ENCODE measurements around the gene METTL16. TPM values are rescaled to one million over a fixed set of nuclear protein-coding genes. Genes with fewer than 3 reads are reported as not detected.

Gene METTL16
- polyA plus RNA-seq, 4 donors, result 10.7 to 25.2 (median 12.9) TPM

- FAIRE-seq (no peak), DNase-seq (no peak)
- Histone ChIP-seq H3K27me3 (ENCODE audit: control insufficient read depth in 3 of 3, insufficient read depth in 3 of 3, low read length in 3 of 3) (no peaks in the 10 kb centered on the region), H3K4me3 (ENCODE audit: low read depth in 1 of 3, low read length in 3 of 3) (no peak overlapping the region), H3K27ac (ENCODE audit: low read depth in 1 of 3, low read length in 2 of 3) (peak overlapping the region in 1 of 3 donors; percentile 74), H3K4me1 (ENCODE audit: control insufficient read depth in 3 of 3, insufficient read depth in 2 of 3, low read depth in 1 of 3, low read length in 2 of 3) (peaks cover 15 to 32% (median 15%) of the 10 kb centered on the region in 3 donors), H3K9me3 (ENCODE audit: control insufficient read depth in 2 of 2, insufficient read depth in 1 of 2, low read depth in 1 of 2, low read length in 1 of 2) (no peaks in the 10 kb centered on the region), H3K36me3 (ENCODE audit: control insufficient read depth in 3 of 3, insufficient read depth in 2 of 3, low read depth in 1 of 3, low read length in 3 of 3) (peaks cover 2 to 80% (median 9%) of the 10 kb centered on the region in 3 donors)
- WGBS, 3 donors, result 80 to 89% (median 89%) methylated on average over 12 of the region's 12 CpGs
Observed at GRCh38 chr17:2390199-2390836, 121.4 kb downstream of the METTL16 start.

GRCh38 chr17:2388683-2389055, 123.0 kb downstream of the METTL16 start:
- Histone ChIP-seq H3K4me1 (ENCODE audit: control insufficient read depth in 3 of 3, insufficient read depth in 2 of 3, low read depth in 1 of 3, low read length in 2 of 3) (peaks cover 9 to 26% (median 11%) of the 10 kb centered on the region in 3 donors), H3K27ac (ENCODE audit: low read depth in 1 of 3, low read length in 2 of 3) (no peak overlapping the region), H3K36me3 (ENCODE audit: control insufficient read depth in 3 of 3, insufficient read depth in 2 of 3, low read depth in 1 of 3, low read length in 3 of 3) (peaks cover 0 to 80% (median 9%) of the 10 kb centered on the region in 3 donors), H3K9me3 (ENCODE audit: control insufficient read depth in 2 of 2, insufficient read depth in 1 of 2, low read depth in 1 of 2, low read length in 1 of 2) (no peaks in the 10 kb centered on the region), H3K4me3 (ENCODE audit: low read depth in 1 of 3, low read length in 3 of 3) (no peak overlapping the region), H3K27me3 (ENCODE audit: control insufficient read depth in 3 of 3, insufficient read depth in 3 of 3, low read length in 3 of 3) (no peaks in the 10 kb centered on the region)
- FAIRE-seq, result no peak
- 91 to 94% (median 93%) methylated on average over 15 of the region's 15 CpGs for WGBS, 3 donors
- DNase-seq, result no peak

- DNase-seq (no peak), FAIRE-seq (no peak)
- Histone ChIP-seq H3K4me3 (ENCODE audit: low read depth in 1 of 3, low read length in 3 of 3) (no peak overlapping the region), H3K4me1 (ENCODE audit: control insufficient read depth in 3 of 3, insufficient read depth in 2 of 3, low read depth in 1 of 3, low read length in 2 of 3) (peaks cover 9 to 30% (median 11%) of the 10 kb centered on the region in 3 donors), H3K36me3 (ENCODE audit: control insufficient read depth in 3 of 3, insufficient read depth in 2 of 3, low read depth in 1 of 3, low read length in 3 of 3) (peaks cover 0 to 83% (median 9%) of the 10 kb centered on the region in 3 donors), H3K27ac (ENCODE audit: low read depth in 1 of 3, low read length in 2 of 3) (no peak overlapping the region), H3K27me3 (ENCODE audit: control insufficient read depth in 3 of 3, insufficient read depth in 3 of 3, low read length in 3 of 3) (no peaks in the 10 kb centered on the region), H3K9me3 (ENCODE audit: control insufficient read depth in 2 of 2, insufficient read depth in 1 of 2, low read depth in 1 of 2, low read length in 1 of 2) (no peaks in the 10 kb centered on the region)
- 88 to 95% (median 90%) methylated on average over 20 to 21 of the region's 21 CpGs for WGBS, 3 donors
Observed at GRCh38 chr17:2388020-2388682, 123.5 kb downstream of the METTL16 start.

- WGBS, 3 donors, result 88 to 91% (median 91%) methylated on average over 28 to 41 of the region's 41 CpGs
- Histone ChIP-seq H3K27me3 (ENCODE audit: control insufficient read depth in 3 of 3, insufficient read depth in 3 of 3, low read length in 3 of 3) (no peaks in the 10 kb centered on the region), H3K4me3 (ENCODE audit: low read depth in 1 of 3, low read length in 3 of 3) (no peak overlapping the region), H3K36me3 (ENCODE audit: control insufficient read depth in 3 of 3, insufficient read depth in 2 of 3, low read depth in 1 of 3, low read length in 3 of 3) (peaks cover 0 to 85% (median 9%) of the 10 kb centered on the region in 3 donors), H3K9me3 (ENCODE audit: control insufficient read depth in 2 of 2, insufficient read depth in 1 of 2, low read depth in 1 of 2, low read length in 1 of 2) (no peaks in the 10 kb centered on the region), H3K4me1 (ENCODE audit: control insufficient read depth in 3 of 3, insufficient read depth in 2 of 3, low read depth in 1 of 3, low read length in 2 of 3) (peaks cover 9 to 33% (median 11%) of the 10 kb centered on the region in 3 donors), H3K27ac (ENCODE audit: low read depth in 1 of 3, low read length in 2 of 3) (no peak overlapping the region)
- DNase-seq (no peak), FAIRE-seq (no peak)
Observed at GRCh38 chr17:2387086-2388019, 124.3 kb downstream of the METTL16 start.

GRCh38 chr17:2386400-2387085, 125.1 kb downstream of the METTL16 start:
- no peak for FAIRE-seq
- H3K4me1 ChIP-seq (ENCODE audit: control insufficient read depth in 3 of 3, insufficient read depth in 2 of 3, low read depth in 1 of 3, low read length in 2 of 3), result peaks cover 3 to 25% (median 5%) of the 10 kb centered on the region in 3 donors
- 26 to 80% (median 48%) methylated on average over 21 to 22 of the region's 22 CpGs for WGBS, 3 donors

GRCh38 chr17:2385240-2386210, 126.2 kb downstream of the METTL16 start:
- Histone ChIP-seq H3K27me3 (ENCODE audit: control insufficient read depth in 3 of 3, insufficient read depth in 3 of 3, low read length in 3 of 3) (no peaks in the 10 kb centered on the region), H3K36me3 (ENCODE audit: control insufficient read depth in 3 of 3, insufficient read depth in 2 of 3, low read depth in 1 of 3, low read length in 3 of 3) (peaks cover 0 to 86% (median 7%) of the 10 kb centered on the region in 3 donors), H3K4me3 (ENCODE audit: low read depth in 1 of 3, low read length in 3 of 3) (no peak overlapping the region), H3K9me3 (ENCODE audit: control insufficient read depth in 2 of 2, insufficient read depth in 1 of 2, low read depth in 1 of 2, low read length in 1 of 2) (no peaks in the 10 kb centered on the region), H3K27ac (ENCODE audit: low read depth in 1 of 3, low read length in 2 of 3) (peak overlapping the region in 2 of 3 donors; percentile 18 to 38), H3K4me1 (ENCODE audit: control insufficient read depth in 3 of 3, insufficient read depth in 2 of 3, low read depth in 1 of 3, low read length in 2 of 3) (peaks cover 2 to 18% (median 4%) of the 10 kb centered on the region in 3 donors)
- DNase-seq (no peak), FAIRE-seq (no peak)
- 68 to 70% (median 68%) methylated on average over 18 of the region's 18 CpGs for WGBS, 3 donors

More at GRCh38 chr17:2386400-2387085, 125.1 kb downstream of the METTL16 start:
- Histone ChIP-seq H3K36me3 (ENCODE audit: control insufficient read depth in 3 of 3, insufficient read depth in 2 of 3, low read depth in 1 of 3, low read length in 3 of 3) (peaks cover 0 to 85% (median 9%) of the 10 kb centered on the region in 3 donors), H3K27me3 (ENCODE audit: control insufficient read depth in 3 of 3, insufficient read depth in 3 of 3, low read length in 3 of 3) (no peaks in the 10 kb centered on the region), H3K27ac (ENCODE audit: low read depth in 1 of 3, low read length in 2 of 3) (peak overlapping the region in 2 of 3 donors; percentile 20 to 44), H3K4me3 (ENCODE audit: low read depth in 1 of 3, low read length in 3 of 3) (no peak overlapping the region), H3K9me3 (ENCODE audit: control insufficient read depth in 2 of 2, insufficient read depth in 1 of 2, low read depth in 1 of 2, low read length in 1 of 2) (no peaks in the 10 kb centered on the region)
- DNase-seq, result peak; percentile 55 to 92

GRCh38 chr17:2384439-2385127, 127.1 kb downstream of the METTL16 start:
- no peak for DNase-seq
- Histone ChIP-seq H3K4me1 (ENCODE audit: control insufficient read depth in 3 of 3, insufficient read depth in 2 of 3, low read depth in 1 of 3, low read length in 2 of 3) (peaks cover 2 to 13% (median 4%) of the 10 kb centered on the region in 3 donors), H3K9me3 (ENCODE audit: control insufficient read depth in 2 of 2, insufficient read depth in 1 of 2, low read depth in 1 of 2, low read length in 1 of 2) (no peaks in the 10 kb centered on the region), H3K36me3 (ENCODE audit: control insufficient read depth in 3 of 3, insufficient read depth in 2 of 3, low read depth in 1 of 3, low read length in 3 of 3) (peaks cover 0 to 86% (median 7%) of the 10 kb centered on the region in 3 donors), H3K27ac (ENCODE audit: low read depth in 1 of 3, low read length in 2 of 3) (no peak overlapping the region), H3K27me3 (ENCODE audit: control insufficient read depth in 3 of 3, insufficient read depth in 3 of 3, low read length in 3 of 3) (no peaks in the 10 kb centered on the region), H3K4me3 (ENCODE audit: low read depth in 1 of 3, low read length in 3 of 3) (no peak overlapping the region)
- no peak for FAIRE-seq
- 81 to 87% (median 84%) methylated on average over 22 of the region's 22 CpGs for WGBS, 3 donors

Measured in small intestine (tissue), 7 donors.